Pancreas (tissue), 10 donors: ENCODE measurements around the gene IFNK. TPM values are rescaled to one million over a fixed set of nuclear protein-coding genes. Genes with fewer than 3 reads are reported as not detected.
A peak's percentile ranks its signal among the peaks of the same experiment; 100 is the strongest.

Experiments
- ATAC-seq, 4 donors: fragments of 200-7000 bp; cut with Tn5 transposase; one replicate each; pipeline versions ENCODE4 v1.8.0 to v1.9.1; 2020; ENCODE audit warnings: mild to moderate bottlenecking in 4 of 4, moderate library complexity in 4 of 4
- DNase-seq, 6 donors: peaks; one replicate each; pipeline ENCODE4 v3.0.0-alpha.2; 2020
- FAIRE-seq: peaks from 2 replicates; lab custom pipeline; 2012; peaks lifted over from hg19 to GRCh38; lab: Jason Lieb, UNC
- H3K27ac ChIP-seq, 4 donors: fragments of 200-600 bp; sonication (generic); 1 replicate in 3 of 4; 2 replicates in 1 of 4; pipeline versions ENCODE4 v1.5.0 to v1.8.0; 2020
- H3K27me3 ChIP-seq, 4 donors: fragments of 200-600 bp; one replicate each; pipeline ENCODE4 v1.8.0; 2021
- H3K36me3 ChIP-seq, 3 donors: fragments of 200-600 bp; sonication (generic) in 1 of 3; one replicate each; pipeline versions ENCODE4 v1.5.0 to v1.8.0; 2020 to 2021
- H3K4me1 ChIP-seq, 3 donors: fragments of 200-600 bp; one replicate each; pipeline ENCODE4 v1.8.0; 2021
- H3K4me3 ChIP-seq, 4 donors: fragments of 200-600 bp; sonication (generic) in 2 of 4; one replicate each; pipeline versions ENCODE4 v1.5.0 to v1.8.0; 2020 to 2021
- H3K9me3 ChIP-seq, 4 donors: fragments of 200-600 bp; one replicate each; pipeline ENCODE4 v1.8.0; 2021
- CTCF ChIP-seq, 4 donors: fragments of 200-600 bp; sonication (generic) in 3 of 4; IDR thresholded peaks; one replicate each; pipeline versions ENCODE4 v1.5.0 to v1.8.0; 2021; ENCODE audit warnings: antibody characterized with exemption in 4 of 4
- WGBS, 2 donors: extraction: QIAGEN DNeasy Blood & Tissue Kit; methylation state at CpG; one replicate each; pipeline ENCODE4 v1.1.7; 2013; 5-methylcytosine and 5-hydroxymethylcytosine counted together
- intact Hi-C, 3 donors: fragments of 100-400 bp; cut with DNase I; formaldehyde crosslinking; loops; one replicate each; pipeline versions ENCODE4 v1.11.1 to v1.14.2; 2022
- polyA plus RNA-seq, 2 donors: library from polyadenylated mRNA; stranded (reverse); fragments of 200-250 nt; gene quantifications; one replicate each; pipeline ENCODE4 v1.2.3, GENCODE V29; 2013
- total RNA-seq, 6 donors: library from RNA; stranded (reverse); fragmentation: NEBNext Ultra II Directional in 4 of 6; extraction: Animal tissue kit (Norgen Biotek cat#: 25700) in 4 of 6; gene quantifications; one replicate each; pipeline versions ENCODE4 v1.2.1 to v1.2.4, GENCODE V29; 2021 to 2023
- donor health status: healthy with polysubstance abuse.
- donor health status: DM: no; HTN: no; CAD: no; lungs with moderate emphysema.
- donor health status: DM: no; HTN: no; CAD: no.
- donor health status: control.
- donor health status: control.
- donor health status: Bipolar disorder and iron deficiency.
- donor health status: DM: yes; HTN: yes; CAD: no.
- donor health status: DM: no; HTN: no; CAD: no.
- donor health status: DM: no; HTN: no; CAD: no.
- donor health status: DM: yes; HTN: yes; CAD: no.

The IFNK gene
- total and polyA plus RNA-seq, 8 donors, result not detected

- no peak for ATAC-seq
- Histone ChIP-seq H3K36me3 (no peaks in the 10 kb centered on the region), H3K4me3 (no peak overlapping the region), H3K4me1 (peaks cover 10 to 33% (median 13%) of the 10 kb centered on the region in 3 donors), H3K27ac (no peak overlapping the region), H3K27me3 (no peaks in the 10 kb centered on the region), H3K9me3 (no peaks in the 10 kb centered on the region)
- TF ChIP-seq CTCF (IDR thresholded peaks at IDR 0.05), result no peak
- 66 to 93% methylated on average over 4 of the region's 4 CpGs for WGBS, 2 donors
- no peak for FAIRE-seq
- intact Hi-C loops, result loop anchor here in 1 of 3 donors (5.0 kb wide), 1 partner anchor 204 kb away; no protein-coding TSS in a partner anchor
- no peak for DNase-seq
Observed at GRCh38 chr9:27541740-27542139, 17.6 kb downstream of the IFNK start.

DNA sequence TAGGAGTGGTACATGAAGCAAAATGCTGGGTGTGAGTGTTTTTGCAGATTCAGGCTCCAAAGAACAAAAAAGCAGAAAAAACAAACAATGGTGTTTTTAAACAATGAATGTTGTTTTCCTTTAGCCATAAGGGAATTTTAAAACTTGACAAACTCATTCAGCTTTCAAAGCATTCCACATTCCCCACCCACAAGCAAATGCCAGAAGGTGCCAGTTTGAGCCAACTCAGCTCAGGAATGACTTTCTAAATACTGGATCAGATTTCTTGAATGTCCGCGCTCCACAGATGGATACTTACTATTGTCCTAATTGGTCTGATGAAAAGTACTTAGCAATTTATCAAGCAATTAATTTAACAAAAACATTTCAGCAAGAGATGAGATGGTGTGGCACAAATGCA lies 18.4 kb downstream of the IFNK start:
- H3K27ac ChIP-seq, result no peak overlapping the region
- WGBS, 2 donors, result 87 to 91% methylated on average over 2 of the region's 2 CpGs
- intact Hi-C loops, result loop anchor here in 1 of 3 donors (5.0 kb wide), 1 partner anchor 205 kb away; no protein-coding TSS in a partner anchor

GRCh38 chr9:27545471-27545870 lies 21.4 kb downstream of the IFNK start:
- no peak for TF ChIP-seq CTCF (IDR thresholded peaks at IDR 0.05)
- DNase-seq (peak in 3 of 6 donors; percentile 41 to 62 (median 58)), FAIRE-seq (no peak), ATAC-seq (peak; percentile 78 to 86 (median 80))
- Histone ChIP-seq H3K36me3 (no peaks in the 10 kb centered on the region), H3K4me3 (no peak overlapping the region), H3K27me3 (no peaks in the 10 kb centered on the region), H3K4me1 (peaks cover 0 to 14% (median 0%) of the 10 kb centered on the region in 3 donors), H3K9me3 (no peaks in the 10 kb centered on the region), H3K27ac (no peak overlapping the region)
- WGBS, 2 donors, result 69 to 71% methylated on average over 3 of the region's 3 CpGs
- intact Hi-C loops, result no loop called here

More for the DNA sequence above, 18.4 kb downstream of the IFNK start:
- H3K36me3 ChIP-seq, result no peaks in the 10 kb centered on the region
- no peaks in the 10 kb centered on the region for H3K27me3 ChIP-seq
- no peak for DNase-seq
- H3K4me3 ChIP-seq, result no peak overlapping the region
- TF ChIP-seq CTCF (IDR thresholded peaks at IDR 0.05), result no peak
- ATAC-seq, result no peak
- no peaks in the 10 kb centered on the region for H3K9me3 ChIP-seq
- no peak for FAIRE-seq
- peaks cover 10 to 33% (median 13%) of the 10 kb centered on the region in 3 donors for H3K4me1 ChIP-seq

GRCh38 chr9:27548055-27548741 lies 24.1 kb downstream of the IFNK start:
- H3K9me3 ChIP-seq, result no peaks in the 10 kb centered on the region
- peak; percentile 82 to 93 (median 91) for ATAC-seq
- intact Hi-C loops, result no loop called here
- H3K4me3 ChIP-seq, result no peak overlapping the region
- no peak overlapping the region for H3K27ac ChIP-seq
- no peak for DNase-seq
- no peaks in the 10 kb centered on the region for H3K36me3 ChIP-seq
- 37 to 38% methylated on average over 10 of the region's 10 CpGs for WGBS, 2 donors
- TF ChIP-seq CTCF (IDR thresholded peaks at IDR 0.05), result peak in 1 of 4 donors; percentile 12
- no peaks in the 10 kb centered on the region for H3K27me3 ChIP-seq
- FAIRE-seq, result peak; percentile 98
- H3K4me1 ChIP-seq, result peaks cover 0 to 10% (median 0%) of the 10 kb centered on the region in 3 donors
